Renal pelvis (tissue), 4 donors: ENCODE data around the gene TXNIP. TPM values are rescaled to one million over a fixed set of nuclear protein-coding genes. Genes with fewer than 3 reads are reported as not detected.

Experiments used
- DNase-seq: peaks from one replicate; pipeline ENCODE4 v3.0.0-alpha.2; 2013
- polyA plus RNA-seq, 3 donors: library from polyadenylated mRNA; unstranded; fragments of 120-200 nt; gene quantifications; one replicate each; pipeline ENCODE4 v1.2.1, GENCODE V29; 2013; ENCODE audit not compliant: insufficient read length in 3 of 3

The TXNIP gene
- polyA plus RNA-seq, 3 donors, result 465 to 546 (median 519) TPM

GRCh38 chr1:145972580-145972979 is 23.8 kb downstream of the TXNIP start:
- DNase-seq, result no peak

GRCh38 chr1:145967288-145967687 is 29.1 kb downstream of the TXNIP start:
- DNase-seq, result no peak

GRCh38 chr1:145965119-145965744 is 31.1 kb downstream of the TXNIP start:
- no peak for DNase-seq

DNA sequence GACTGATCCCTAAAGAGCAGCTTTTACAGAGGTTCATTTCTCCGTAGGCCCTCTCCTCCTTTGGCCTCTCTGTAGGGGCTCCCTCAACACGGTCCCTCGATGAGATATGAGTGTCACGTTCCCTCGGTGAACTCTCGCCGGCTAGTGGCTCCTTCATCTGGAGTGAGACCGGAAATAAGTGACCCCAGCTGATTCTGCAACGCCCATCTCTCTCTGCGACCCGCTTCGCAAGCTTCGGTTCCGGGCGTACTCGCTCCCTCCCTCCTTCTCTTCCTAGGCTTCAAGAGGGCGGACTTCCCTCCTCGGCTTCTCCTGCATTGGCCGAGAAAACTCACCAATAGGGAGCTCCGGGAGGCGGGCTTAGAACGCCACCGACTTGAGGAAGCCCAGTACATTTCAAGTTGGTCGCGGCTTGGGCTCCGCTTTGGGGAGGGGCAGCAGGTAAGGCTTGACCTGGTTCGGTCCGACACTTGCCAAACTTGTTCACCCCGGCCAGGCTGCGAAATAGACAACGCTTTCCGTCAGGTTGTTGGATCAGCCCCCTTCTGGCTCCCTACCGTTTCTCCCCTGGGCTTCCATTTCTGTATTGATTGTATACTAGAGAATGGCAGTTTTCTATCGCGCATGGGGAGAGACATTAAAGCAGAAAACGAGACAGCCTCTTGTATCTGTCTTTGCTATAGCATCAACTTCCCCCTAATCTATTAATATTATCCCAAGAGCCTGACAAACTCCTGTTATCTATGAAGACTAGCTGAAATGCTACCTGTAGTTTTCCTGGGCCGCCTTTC is 31.9 kb downstream of the TXNIP start, which contains the start of the genes ANKRD34A and POLR3GL:
Gene ANKRD34A, minus strand, starts transcription at position 248 of the 791 bp plus-strand sequence. CDS start 2,816 bp downstream, outside the sequence.
Gene POLR3GL, plus strand, starts transcription at position 363 of the 791 bp plus-strand sequence. CDS start 10,176 bp downstream, outside the sequence.
- peak; percentile 96 for DNase-seq

DNA sequence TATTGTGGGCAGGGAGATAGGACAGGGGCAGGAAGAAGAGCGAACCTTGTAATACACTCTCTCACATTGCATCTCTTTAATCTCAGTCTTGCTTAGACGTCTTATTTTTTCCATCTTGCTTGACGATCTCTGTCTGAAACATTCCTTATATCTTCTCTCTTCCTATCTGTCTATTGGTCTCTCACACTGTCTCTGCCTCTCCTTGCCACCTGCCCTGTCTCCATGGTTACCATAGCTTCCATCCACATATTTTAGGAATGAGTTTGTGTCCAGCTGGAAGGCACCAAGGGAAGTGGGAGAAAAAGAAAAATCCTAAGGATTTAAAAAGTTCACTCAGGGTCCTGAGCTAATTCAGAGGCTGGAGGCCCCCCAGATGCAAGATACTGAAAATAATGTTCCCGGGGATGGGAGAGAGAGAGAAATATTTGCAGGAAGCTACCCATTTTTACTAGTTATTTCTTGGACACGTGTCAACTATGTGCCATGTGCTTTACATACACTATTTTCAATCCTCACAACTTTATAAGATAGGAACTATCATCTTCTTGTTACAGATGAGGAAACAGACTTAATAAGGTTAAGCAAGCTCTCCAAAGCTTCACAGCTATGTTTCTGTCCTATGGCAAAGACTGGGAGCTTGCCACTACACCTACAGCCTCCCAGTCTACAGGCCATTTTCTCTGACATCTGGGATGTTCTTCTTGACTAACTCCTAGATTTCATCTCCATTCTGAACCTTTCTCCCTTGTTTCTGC is 32.9 kb downstream of the TXNIP start:
- DNase-seq, result no peak

DNA sequence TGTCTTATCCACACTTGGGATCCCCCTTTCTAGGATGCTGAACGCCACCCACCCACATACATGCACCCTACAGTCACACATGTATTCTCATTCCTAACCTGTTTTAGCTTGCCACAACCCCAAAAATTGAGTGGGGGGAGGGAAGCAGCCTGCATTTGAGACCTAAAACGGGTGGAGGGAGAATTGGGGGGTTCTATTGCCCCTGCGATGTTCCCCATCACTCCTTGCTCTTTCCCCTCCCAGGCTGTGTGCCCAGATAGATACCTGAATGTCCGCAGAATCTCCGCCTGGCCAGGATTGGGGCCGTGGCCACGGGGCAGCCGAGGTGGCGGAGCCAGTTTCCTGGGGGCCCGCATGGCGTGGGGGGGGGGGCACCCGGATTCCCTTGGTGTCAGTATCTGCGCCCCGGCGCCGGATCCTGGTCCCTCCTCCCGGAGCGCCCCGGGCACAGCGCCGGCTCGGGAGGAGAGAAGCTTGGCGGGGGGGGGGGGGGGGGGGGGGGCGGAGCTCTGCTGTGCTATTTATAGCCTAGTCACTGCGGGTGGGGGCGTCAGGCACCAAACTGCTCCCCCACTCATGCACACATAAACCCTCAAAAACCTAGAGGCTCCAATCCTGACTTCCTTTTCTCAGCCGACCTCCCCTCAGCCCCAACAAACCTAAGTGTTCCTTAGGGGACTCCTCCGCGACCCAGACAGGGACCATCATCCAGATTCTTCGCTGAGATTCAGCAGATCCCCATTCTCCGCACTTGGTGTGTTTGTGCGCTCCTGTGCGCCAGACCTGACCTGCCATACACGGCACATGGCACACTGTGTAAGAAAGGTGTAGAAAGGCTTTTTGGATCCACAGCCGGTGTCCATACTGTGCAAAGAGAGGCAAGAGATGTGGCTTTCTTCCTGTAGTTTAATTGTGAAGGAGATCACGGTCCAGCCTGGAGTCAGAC is 33.9 kb downstream of the TXNIP start:
- no peak for DNase-seq

DNA sequence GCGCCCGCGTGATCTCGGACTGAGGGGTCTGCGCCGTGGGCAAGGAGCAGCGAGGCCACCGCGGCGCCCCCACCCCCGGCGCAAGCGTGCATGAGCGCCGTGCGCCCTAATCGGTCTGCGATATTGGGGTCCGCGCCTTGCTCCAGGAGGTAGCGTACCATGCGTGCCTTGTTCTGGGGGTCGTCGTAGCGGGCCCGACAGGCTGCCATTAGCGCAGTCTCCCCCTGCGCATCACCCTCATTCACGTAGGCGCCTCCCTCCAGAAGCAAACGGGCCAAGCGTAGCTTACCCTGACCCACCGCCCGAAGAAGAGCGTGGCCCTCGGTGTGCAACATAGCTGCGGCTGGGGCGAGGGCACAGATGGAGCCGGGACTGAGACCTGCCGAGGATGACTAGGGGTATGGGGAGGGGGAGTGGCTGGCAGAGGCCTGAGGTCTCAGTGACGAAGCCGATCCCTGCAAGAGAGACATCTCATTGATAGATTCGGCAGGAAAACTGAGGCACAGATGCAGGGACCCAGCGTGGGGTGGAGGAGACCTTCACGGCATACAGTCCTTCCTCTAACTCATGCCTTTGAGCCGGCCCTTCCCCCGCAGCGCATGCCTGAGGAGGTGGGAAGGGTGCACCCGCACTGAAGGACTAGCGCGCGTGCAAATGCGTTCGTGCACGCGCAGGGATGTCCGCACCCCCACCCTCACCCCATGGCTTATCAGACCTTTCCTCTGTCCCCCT is 34.8 kb downstream of the TXNIP start:
- DNase-seq, result no peak

DNA sequence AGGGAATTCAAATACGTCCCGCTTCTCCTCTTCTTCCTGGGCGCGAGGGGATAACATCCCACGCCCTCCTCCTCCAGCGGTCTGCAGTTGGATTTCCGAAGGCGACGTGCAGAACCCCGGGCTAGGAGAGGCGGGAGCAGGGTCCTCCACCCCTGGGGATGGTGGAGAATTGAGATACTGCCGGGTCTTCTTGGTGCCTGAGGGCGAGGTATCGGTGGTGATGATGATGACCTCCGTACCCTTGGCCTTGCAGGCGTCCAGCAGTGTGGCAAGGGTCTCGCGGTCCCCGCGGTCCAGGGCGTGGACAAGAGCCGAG is 35.3 kb downstream of the TXNIP start:
- DNase-seq, result no peak

DNA sequence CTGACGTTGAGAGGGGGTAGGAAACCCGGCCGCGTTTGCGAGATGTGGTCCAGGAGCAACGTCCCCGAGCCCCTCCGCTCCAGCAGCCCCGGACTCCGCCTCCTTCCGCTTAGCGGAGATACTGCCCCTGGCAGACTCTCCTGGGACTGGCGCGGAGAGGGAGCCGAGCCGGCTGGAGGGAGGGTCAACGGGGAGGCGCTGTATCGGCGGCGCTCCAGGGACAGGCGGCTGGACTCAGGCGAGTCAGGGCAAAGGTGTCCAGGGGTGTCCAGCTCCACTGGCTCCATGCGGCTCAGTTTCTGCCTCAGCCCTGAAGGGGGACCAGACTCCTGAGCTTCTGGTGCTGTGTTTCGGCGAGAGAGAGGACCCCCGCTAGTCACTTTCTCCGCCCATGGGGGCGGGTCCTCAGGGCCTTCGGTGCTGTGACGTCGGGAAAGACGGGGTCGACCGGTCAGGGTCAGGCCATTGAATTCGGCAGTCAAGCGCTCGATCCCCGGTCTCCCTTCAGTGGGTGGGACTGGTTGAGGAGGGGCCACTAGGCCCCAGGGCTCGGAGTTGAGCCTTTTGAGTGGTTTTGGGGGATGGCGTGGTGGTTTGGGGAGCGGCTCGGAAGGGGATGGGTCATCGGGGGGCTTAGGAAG is 35.8 kb downstream of the TXNIP start:
- peak; percentile 83 for DNase-seq

DNA sequence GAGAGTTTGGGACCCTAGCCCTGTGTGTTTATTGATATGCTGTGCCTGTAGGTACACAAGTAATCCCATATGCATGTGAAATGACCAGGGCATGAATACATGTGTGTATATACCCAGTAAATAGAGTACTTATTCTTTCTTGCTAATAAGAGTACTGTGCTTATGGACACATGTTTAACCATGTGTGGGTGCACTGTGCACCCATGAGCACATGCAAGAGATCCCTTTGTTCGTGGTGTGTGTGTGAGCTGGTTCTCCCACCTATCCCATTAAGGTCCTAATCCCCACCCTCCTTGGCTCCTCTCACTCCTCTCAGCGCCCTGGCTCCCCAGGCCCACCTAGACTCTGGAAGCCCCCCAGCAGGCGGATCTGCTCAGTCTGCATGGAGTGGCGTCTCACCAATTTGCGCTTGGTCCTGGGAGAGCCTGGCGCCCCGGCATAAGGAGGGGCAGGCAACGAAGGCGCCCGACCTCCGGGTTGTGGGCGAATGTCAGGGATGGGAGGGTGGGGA is 36.4 kb downstream of the TXNIP start:
- no peak for DNase-seq

- DNase-seq, result no peak
Observed at GRCh38 chr1:145959333-145959732, 37.0 kb downstream of the TXNIP start.

DNA sequence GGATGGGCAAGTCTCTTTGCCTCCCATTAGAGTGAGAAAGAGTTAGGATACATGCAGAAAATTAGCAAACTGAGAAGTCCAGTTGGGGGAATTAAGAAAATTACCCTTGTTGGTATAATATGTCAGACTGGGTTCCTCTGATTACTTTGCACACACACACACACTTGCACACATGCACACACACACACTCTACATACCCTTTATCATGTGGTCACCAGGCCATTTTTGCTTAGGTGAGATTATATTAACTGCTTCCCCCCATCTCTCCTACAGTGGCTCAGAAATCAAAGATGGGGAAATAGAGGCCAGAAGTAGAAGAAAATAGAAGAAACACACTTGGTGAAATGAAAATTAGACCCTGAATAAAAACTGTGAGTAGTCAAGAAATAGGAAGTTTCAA is 37.6 kb downstream of the TXNIP start:
- no peak for DNase-seq

GRCh38 chr1:145957443-145958319 is 38.7 kb downstream of the TXNIP start, which contains the start of gene LIX1L:
TSS of gene LIX1L (minus strand) at chr1:145958017. CDS start at chr1:145957927, 90 bp downstream.
- peak; percentile 97 for DNase-seq

DNA sequence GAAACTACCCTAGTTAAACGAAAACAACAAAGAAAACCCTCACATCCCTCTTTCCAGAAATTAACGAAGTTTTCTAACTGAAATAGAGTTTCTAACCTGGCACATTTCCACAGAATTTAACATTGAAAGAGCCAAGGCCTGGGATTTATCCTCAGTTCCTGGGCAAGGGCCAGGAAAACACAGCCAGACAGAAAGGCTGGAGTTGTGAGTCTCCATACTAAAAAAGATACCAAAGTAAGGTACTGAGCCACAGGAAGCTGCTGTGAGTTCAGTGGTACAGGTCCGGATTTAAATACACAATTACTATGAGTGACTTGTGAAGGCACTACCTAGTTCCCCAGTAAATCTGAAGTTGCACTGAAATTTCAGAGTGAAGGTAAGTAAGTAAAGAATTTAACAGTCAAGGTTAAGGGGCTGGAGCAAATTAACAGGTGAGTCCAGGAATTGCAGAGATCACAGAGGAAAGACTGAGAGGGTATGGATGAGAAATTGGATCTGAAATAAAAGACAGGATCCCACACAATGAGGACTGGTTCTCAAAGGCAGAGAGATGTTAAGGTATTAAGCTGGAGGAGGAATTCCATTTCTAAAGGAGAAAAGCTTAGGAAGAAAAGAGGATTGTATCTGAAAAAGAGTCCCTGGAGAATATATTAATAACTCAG is 39.5 kb downstream of the TXNIP start:
- no peak for DNase-seq

DNA sequence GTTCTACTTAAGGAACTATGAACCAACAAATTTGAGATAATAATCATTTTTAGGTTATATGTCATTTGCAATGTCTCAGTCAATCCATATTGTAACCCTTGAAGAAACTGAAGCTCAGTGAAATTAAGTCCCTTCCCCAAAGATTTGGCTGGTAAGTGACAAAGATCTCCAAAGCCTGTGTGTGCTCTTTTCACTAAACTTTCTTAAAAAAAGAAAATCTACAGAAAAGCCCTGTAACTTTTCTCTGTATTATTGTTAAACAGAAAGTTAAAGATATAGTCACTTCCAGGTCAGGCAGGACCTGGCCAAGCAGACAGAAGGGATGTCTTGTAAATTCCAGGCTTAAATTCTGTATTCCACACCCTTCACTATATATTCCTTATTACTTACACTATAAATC is 40.0 kb downstream of the TXNIP start:
- no peak for DNase-seq

GRCh38 chr1:145955436-145955835 is 40.9 kb downstream of the TXNIP start:
- DNase-seq, result no peak

- DNase-seq, result no peak
Observed at GRCh38 chr1:145953861-145954260, 42.5 kb downstream of the TXNIP start.

DNA sequence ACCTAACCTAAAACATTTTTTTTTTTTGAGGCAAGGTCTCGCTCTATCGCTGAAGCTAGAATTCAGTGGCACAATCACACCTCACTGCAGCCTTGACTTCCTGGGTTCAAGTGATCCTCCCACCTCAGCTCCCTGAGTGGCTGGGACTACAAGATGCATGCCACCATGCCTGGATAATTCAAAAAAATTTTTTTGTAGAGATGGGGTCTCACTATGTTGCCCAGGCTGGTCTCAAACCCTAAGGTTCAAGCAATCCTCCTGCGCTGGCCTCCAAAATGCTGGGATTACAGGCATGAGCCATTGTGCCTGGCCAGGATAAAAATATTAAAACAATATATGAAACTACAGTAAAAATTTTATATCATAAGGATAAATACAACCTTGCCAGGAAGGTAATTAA is 43.5 kb downstream of the TXNIP start:
- DNase-seq, result no peak
